WTC11 (cell line): ENCODE data around the gene MAP1LC3B. TPM values are rescaled to one million over a fixed set of nuclear protein-coding genes. Genes with fewer than 3 reads are reported as not detected.

ENCODE experiments used
- ATAC-seq: fragments of 200-7000 bp; cut with Tn5 transposase; 2 replicates; pipeline ENCODE4 v1.10.0; 2021; ENCODE audit warnings: mild to moderate bottlenecking, moderate library complexity
- CTCF ChIA-PET: fragments of 300-600 bp; sonication (Branson Sonifier 250); formaldehyde crosslinking; loops from one replicate; lab custom pipeline; 2021; ENCODE audit warnings: antibody characterized with exemption; lab: Charles Lee
- POLR2A ChIA-PET: fragments of 350-600 bp; sonication (Branson Sonifier 250); formaldehyde crosslinking; loops from one replicate; lab custom pipeline; 2021; ENCODE audit warnings: antibody characterized with exemption; lab: Charles Lee
- DNase-seq: peaks from one replicate; pipeline ENCODE4 v3.0.0; 2021; ENCODE audit warnings: low spot score
- H3K27ac Mint-ChIP-seq: 2 replicates; pipeline ENCODE4 v1.8.0; 2021; ENCODE audit warnings: mixed read lengths
- H3K27me3 Mint-ChIP-seq: 2 replicates; pipeline ENCODE4 v1.8.0; 2021; ENCODE audit warnings: low read depth, mild to moderate bottlenecking, moderate library complexity, mixed read lengths
- H3K36me3 Mint-ChIP-seq: 2 replicates; pipeline ENCODE4 v1.8.0; 2021; ENCODE audit warnings: mixed read lengths
- H3K4me1 Mint-ChIP-seq: 2 replicates; pipeline ENCODE4 v1.8.0; 2022; ENCODE audit warnings: mixed read lengths
- H3K4me3 Mint-ChIP-seq: 2 replicates; pipeline ENCODE4 v1.8.0; 2021; ENCODE audit warnings: mild to moderate bottlenecking, moderate library complexity, mixed read lengths
- H3K9me3 Mint-ChIP-seq: 2 replicates; pipeline ENCODE4 v1.8.0; 2021; ENCODE audit warnings: mixed read lengths
- AFF4 ChIP-seq: sonication (generic); formaldehyde crosslinking; IDR thresholded peaks from 2 replicates; pipeline ENCODE4 v1.8.1; 2023; ENCODE audit warnings: mild to moderate bottlenecking, missing genetic modification reagents, borderline replicate concordance
- ATF2 ChIP-seq: sonication (generic); formaldehyde crosslinking; IDR thresholded peaks from 2 replicates; pipeline ENCODE4 v1.8.1; 2022; ENCODE audit warnings: low read depth, missing genetic modification reagents, borderline replicate concordance
- ELF4 ChIP-seq: sonication (generic); formaldehyde crosslinking; IDR thresholded peaks from 2 replicates; pipeline ENCODE4 v1.8.1; 2022; ENCODE audit warnings: low read depth, mild to moderate bottlenecking, moderate library complexity, missing genetic modification reagents
- FOXK1 ChIP-seq: sonication (generic); formaldehyde crosslinking; IDR thresholded peaks from 2 replicates; pipeline ENCODE4 v1.8.0; 2022; ENCODE audit warnings: mild to moderate bottlenecking, moderate library complexity, missing genetic modification reagents
- FOXP1 ChIP-seq: sonication (generic); formaldehyde crosslinking; IDR thresholded peaks from 2 replicates; pipeline ENCODE4 v1.8.0; 2022; ENCODE audit warnings: missing genetic modification reagents, mild to moderate bottlenecking, moderate library complexity, borderline replicate concordance
- GABPB1 ChIP-seq: sonication (generic); formaldehyde crosslinking; IDR thresholded peaks from 2 replicates; pipeline ENCODE4 v1.8.1; 2023; ENCODE audit warnings: mild to moderate bottlenecking, missing genetic modification reagents
- HMGXB4 ChIP-seq: sonication (generic); formaldehyde crosslinking; IDR thresholded peaks from 2 replicates; pipeline ENCODE4 v1.8.1; 2023; ENCODE audit warnings: mild to moderate bottlenecking, moderate library complexity, missing genetic modification reagents
- MYBL2 ChIP-seq: sonication (generic); formaldehyde crosslinking; IDR thresholded peaks from 2 replicates; pipeline ENCODE4 v1.8.1; 2023; ENCODE audit warnings: mild to moderate bottlenecking, moderate library complexity, missing genetic modification reagents
- NFATC4 ChIP-seq: fragments of 250-450 bp; sonication (Bioruptor Pico); IDR thresholded peaks from 2 replicates; pipeline ENCODE4 v1.9.0; 2021; ENCODE audit warnings: mild to moderate bottlenecking
- NR1H2 ChIP-seq: sonication (generic); formaldehyde crosslinking; IDR thresholded peaks from 2 replicates; pipeline ENCODE4 v1.9.0; 2021; ENCODE audit warnings: mild to moderate bottlenecking, moderate library complexity, missing genetic modification reagents
- RORB ChIP-seq: fragments of 250-450 bp; sonication (Bioruptor Pico); IDR thresholded peaks from 2 replicates; pipeline ENCODE4 v1.9.0; 2021; ENCODE audit warnings: mild to moderate bottlenecking
- TCF7 ChIP-seq: sonication (generic); formaldehyde crosslinking; IDR thresholded peaks from 2 replicates; pipeline ENCODE4 v1.8.0; 2022; ENCODE audit warnings: mild to moderate bottlenecking, low read depth, missing genetic modification reagents, moderate library complexity
- TP53 ChIP-seq: sonication (generic); formaldehyde crosslinking; IDR thresholded peaks from 2 replicates; pipeline ENCODE4 v1.8.1; 2023; ENCODE audit warnings: mild to moderate bottlenecking, missing genetic modification reagents
- ZBTB21 ChIP-seq: sonication (generic); formaldehyde crosslinking; IDR thresholded peaks from 2 replicates; pipeline ENCODE4 v1.8.1; 2023; ENCODE audit warnings: mild to moderate bottlenecking, missing genetic modification reagents, borderline replicate concordance
- ZNF138 ChIP-seq: sonication (generic); formaldehyde crosslinking; conservative IDR thresholded peaks from 2 replicates; pipeline ENCODE4 v1.8.1; 2022; ENCODE audit warnings: mild to moderate bottlenecking, moderate library complexity, missing genetic modification reagents
- ZNF281 ChIP-seq: sonication (generic); formaldehyde crosslinking; IDR thresholded peaks from 2 replicates; pipeline ENCODE4 v1.8.0; 2023; ENCODE audit warnings: mild to moderate bottlenecking, missing genetic modification reagents
- ZNF396 ChIP-seq: fragments of 250-450 bp; sonication (Bioruptor Pico); IDR thresholded peaks from 2 replicates; pipeline ENCODE4 v1.8.0; 2021; ENCODE audit warnings: mild to moderate bottlenecking, moderate library complexity, borderline replicate concordance
- ZNF512 ChIP-seq: sonication (generic); formaldehyde crosslinking; IDR thresholded peaks from 2 replicates; pipeline ENCODE4 v1.8.1; 2022; ENCODE audit warnings: missing genetic modification reagents, borderline replicate concordance
- ZNF671 ChIP-seq: fragments of 250-450 bp; sonication (Bioruptor Pico); IDR thresholded peaks from 2 replicates; pipeline ENCODE4 v1.8.0; 2021; ENCODE audit warnings: mild to moderate bottlenecking
- total RNA-seq: library from RNA; stranded (reverse); gene quantifications from 3 replicates; pipeline ENCODE4 v1.2.3, GENCODE V29; 2021

MAP1LC3B gene
- total RNA-seq, 1 experiment from 2014 or later: 46.9 TPM

- ChIA-PET POLR2A (no interaction called here), CTCF (interaction anchor here (1.3 kb wide), 1 partner anchor 126 kb away, joined by 6 read pairs; no protein-coding TSS in a partner anchor)
- Mint-ChIP-seq H3K4me1 (peaks cover 2% of the 10 kb centered on the region; the same call in 1 of the 2 replicates), H3K4me3 (no peak overlapping the region), H3K27ac (no peak overlapping the region), H3K36me3 (peaks cover 75% of the 10 kb centered on the region), H3K27me3 (no peaks in the 10 kb centered on the region), H3K9me3 (peaks cover 24% of the 10 kb centered on the region)
- ATAC-seq (no peak), DNase-seq (no peak)
- TF ChIP-seq FOXP1 (CRISPR knock-in tag) (no peak), FOXK1 (CRISPR knock-in tag) (no peak), ZNF138 (no peak), ZNF671 (CRISPR knock-in tag) (no peak), AFF4 (CRISPR knock-in tag) (no peak), ATF2 (CRISPR knock-in tag) (no peak), NFATC4 (CRISPR knock-in tag) (no peak), HMGXB4 (no peak), NR1H2 (CRISPR knock-in tag) (no peak), ZNF396 (CRISPR knock-in tag) (no peak), ZBTB21 (CRISPR knock-in tag) (no peak), ZNF512 (no peak), ELF4 (CRISPR knock-in tag) (no peak), GABPB1 (no peak), ZNF281 (CRISPR knock-in tag) (no peak), RORB (CRISPR knock-in tag) (no peak), TP53 (CRISPR knock-in tag) (no peak), MYBL2 (CRISPR knock-in tag) (no peak), TCF7 (no peak)
These were observed 53.4 kb downstream of the MAP1LC3B start for GRCh38 chr16:87445486-87445885.
